IPS DF 6.9 (cell line): ENCODE measurements around the gene TSC22D1.
"Not testable (repeated sequence)": the region's sequence is repeated elsewhere in the genome, so short reads cannot be mapped to it uniquely, and the experiment has no call there.

Experiments
- DNase-seq: peaks from one replicate; pipeline ENCODE4 v3.0.0-alpha.2; 2013; ENCODE audit warnings: low read depth, low spot score
- H3K27ac ChIP-seq: one replicate; pipeline ENCODE4 v1.5.1; 2013; ENCODE audit warnings: low read length, control low read depth
- H3K27me3 ChIP-seq: 2 replicates; pipeline ENCODE4 v1.6.1; 2013; ENCODE audit warnings: mild to moderate bottlenecking, low read length; ENCODE audit not compliant: control insufficient read depth, insufficient read depth
- H3K36me3 ChIP-seq: 2 replicates; pipeline ENCODE4 v1.6.1; 2013; ENCODE audit warnings: low read length; ENCODE audit not compliant: control insufficient read depth, insufficient read depth
- H3K4me1 ChIP-seq: 2 replicates; pipeline ENCODE4 v1.6.1; 2013; ENCODE audit warnings: low read length; ENCODE audit not compliant: control insufficient read depth, insufficient read depth
- H3K4me3 ChIP-seq: 2 replicates; pipeline ENCODE4 v1.5.1; 2013; ENCODE audit warnings: mild to moderate bottlenecking, low read length
- H3K9me3 ChIP-seq: 2 replicates; pipeline ENCODE4 v1.6.1; 2013; ENCODE audit warnings: low read length, inconsistent platforms; ENCODE audit not compliant: control insufficient read depth, insufficient read depth
- WGBS: extraction: QIAGEN DNeasy Blood & Tissue Kit; methylation state at CpG from one replicate; pipeline ENCODE4 v1.1.7; 2013; ENCODE audit warnings: mixed read lengths, missing lambda C conversion rate; ENCODE audit not compliant: insufficient read length, insufficient coverage; 5-methylcytosine and 5-hydroxymethylcytosine counted together

Gene TSC22D1

GRCh38 chr13:44543369-44543768, 32.8 kb downstream of the TSC22D1 start:
- Histone ChIP-seq H3K27me3 (no peaks in the 10 kb centered on the region), H3K4me1 (no peaks in the 10 kb centered on the region), H3K27ac (no peak overlapping the region), H3K9me3 (no peaks in the 10 kb centered on the region), H3K4me3 (no peak overlapping the region), H3K36me3 (no peaks in the 10 kb centered on the region)
- no CpG with 5 or more reads among the region's 3 CpGs for WGBS
- DNase-seq, result no peak

GRCh38 chr13:44542361-44542760, 33.8 kb downstream of the TSC22D1 start:
- H3K27ac ChIP-seq, result no peak overlapping the region
- no peaks in the 10 kb centered on the region for H3K4me1 ChIP-seq
- H3K9me3 ChIP-seq, result no peaks in the 10 kb centered on the region
- H3K4me3 ChIP-seq, result no peak overlapping the region
- H3K36me3 ChIP-seq, result no peaks in the 10 kb centered on the region
- no peaks in the 10 kb centered on the region for H3K27me3 ChIP-seq
- WGBS, result no CpG with 5 or more reads among the region's 3 CpGs
- DNase-seq, result no peak

- H3K36me3 ChIP-seq, result no peaks in the 10 kb centered on the region
- no peaks in the 10 kb centered on the region for H3K9me3 ChIP-seq
- H3K27ac ChIP-seq, result no peak overlapping the region
- WGBS, result no CpG with 5 or more reads among the region's 1 CpG
- H3K4me3 ChIP-seq, result no peak overlapping the region
- H3K27me3 ChIP-seq, result no peaks in the 10 kb centered on the region
- no peaks in the 10 kb centered on the region for H3K4me1 ChIP-seq
- no peak for DNase-seq
These were observed 34.5 kb downstream of the TSC22D1 start for GRCh38 chr13:44541601-44542000.

GRCh38 chr13:44540761-44541434, 35.2 kb downstream of the TSC22D1 start:
- Histone ChIP-seq H3K4me3 (no peak overlapping the region), H3K9me3 (no peaks in the 10 kb centered on the region), H3K36me3 (no peaks in the 10 kb centered on the region), H3K4me1 (no peaks in the 10 kb centered on the region), H3K27ac (no peak overlapping the region), H3K27me3 (no peaks in the 10 kb centered on the region)
- WGBS, result no CpG with 5 or more reads among the region's 4 CpGs
- no peak for DNase-seq

- H3K36me3 ChIP-seq, result no peaks in the 10 kb centered on the region; the same call in 1 of the 2 replicates
- H3K27ac ChIP-seq, result no peak overlapping the region
- H3K27me3 ChIP-seq, result no peaks in the 10 kb centered on the region
- no peak for DNase-seq
- no peaks in the 10 kb centered on the region for H3K9me3 ChIP-seq
- H3K4me3 ChIP-seq, result no peak overlapping the region
- WGBS, result no CpG with 5 or more reads among the region's 2 CpGs
- H3K4me1 ChIP-seq, result no peaks in the 10 kb centered on the region
These were observed 38.9 kb downstream of the TSC22D1 start for GRCh38 chr13:44537248-44537647.

GRCh38 chr13:44523146-44524015, 52.7 kb downstream of the TSC22D1 start:
- WGBS, result no CpG with 5 or more reads among the region's 4 CpGs
- H3K4me1 ChIP-seq, result peaks cover 1% of the 10 kb centered on the region
- H3K4me3 ChIP-seq, result no peak overlapping the region
- no peaks in the 10 kb centered on the region for H3K9me3 ChIP-seq
- H3K27ac ChIP-seq, result no peak overlapping the region
- H3K27me3 ChIP-seq, result no peaks in the 10 kb centered on the region
- no peak for DNase-seq
- H3K36me3 ChIP-seq, result no peaks in the 10 kb centered on the region

GRCh38 chr13:44519642-44520041, 56.5 kb downstream of the TSC22D1 start:
- no peaks in the 10 kb centered on the region for H3K36me3 ChIP-seq
- WGBS, result no CpG with 5 or more reads among the region's 3 CpGs
- peaks cover 1% of the 10 kb centered on the region for H3K4me1 ChIP-seq
- no peaks in the 10 kb centered on the region for H3K27me3 ChIP-seq
- DNase-seq, result no peak
- no peak overlapping the region for H3K27ac ChIP-seq
- no peaks in the 10 kb centered on the region for H3K9me3 ChIP-seq
- H3K4me3 ChIP-seq, result no peak overlapping the region

- Histone ChIP-seq H3K27me3 (no peaks in the 10 kb centered on the region), H3K4me1 (no peaks in the 10 kb centered on the region), H3K4me3 (no peak overlapping the region), H3K27ac (no peak overlapping the region), H3K9me3 (no peaks in the 10 kb centered on the region), H3K36me3 (no peaks in the 10 kb centered on the region)
- WGBS, result no CpG with 5 or more reads among the region's 2 CpGs
- no peak for DNase-seq
These were observed 59.4 kb downstream of the TSC22D1 start for GRCh38 chr13:44516771-44517170.

GRCh38 chr13:44514278-44514677, 61.9 kb downstream of the TSC22D1 start:
- Histone ChIP-seq H3K4me1 (no peaks in the 10 kb centered on the region), H3K9me3 (no peaks in the 10 kb centered on the region), H3K36me3 (no peaks in the 10 kb centered on the region), H3K27me3 (no peaks in the 10 kb centered on the region), H3K4me3 (no peak overlapping the region), H3K27ac (no peak overlapping the region)
- no CpG with 5 or more reads among the region's 6 CpGs for WGBS
- no peak for DNase-seq

GRCh38 chr13:44509853-44510252, 66.3 kb downstream of the TSC22D1 start:
- not testable (repeated sequence) for H3K4me1 ChIP-seq, H3K27me3 ChIP-seq, H3K27ac ChIP-seq, H3K36me3 ChIP-seq, H3K9me3 ChIP-seq, DNase-seq, H3K4me3 ChIP-seq
- no CpG with 5 or more reads among the region's 6 CpGs for WGBS
